PC-9 (cell line): ENCODE data around the gene POU2F3. TPM values are rescaled to one million over a fixed set of nuclear protein-coding genes. Genes with fewer than 3 reads are reported as not detected.

Experiments used
- BruUV-seq: library from RNA; stranded (reverse); fragments of 400-500 nt; replicated peaks from 2 replicates; lab custom pipeline; 2021; lab: Mats Ljungman, UMichigan
- CTCF ChIA-PET: fragments of 300-600 bp; sonication (Branson Sonifier 250); formaldehyde crosslinking; loops from one replicate; lab custom pipeline; 2022; ENCODE audit warnings: antibody characterized with exemption; lab: Charles Lee
- POLR2A ChIA-PET: fragments of 300-600 bp; sonication (Branson Sonifier 250); formaldehyde crosslinking; loops from one replicate; lab custom pipeline; 2022; ENCODE audit warnings: antibody characterized with exemption; ENCODE audit not compliant: unreplicated experiment; lab: Charles Lee
- DNase-seq, 2 experiments: peaks; one replicate each; pipeline versions ENCODE4 v3.0.0 to v3.0.0-alpha.2; 2015 to 2022; ENCODE audit warnings: mixed read lengths in 1 of 2
- H2AFZ ChIP-seq: fragments of 200-600 bp; sonication (generic); 2 replicates; pipeline ENCODE4 v1.8.1; 2017; ENCODE audit warnings: antibody characterized with exemption
- H3F3A ChIP-seq: fragments of 200-600 bp; sonication (generic); 2 replicates; pipeline ENCODE4 v1.8.1; 2017; ENCODE audit warnings: antibody characterized with exemption, mild to moderate bottlenecking, low read depth; ENCODE audit not compliant: insufficient read depth
- H3K27ac ChIP-seq: fragments of 200-600 bp; sonication (generic); 2 replicates; pipeline ENCODE4 v1.6.1; 2016; ENCODE audit warnings: mixed run types
- H3K27me3 ChIP-seq: fragments of 200-600 bp; sonication (generic); 2 replicates; pipeline ENCODE4 v1.6.1; 2016; ENCODE audit warnings: low read depth, mixed run types; ENCODE audit not compliant: insufficient read depth
- H3K36me3 ChIP-seq: fragments of 200-600 bp; sonication (generic); 2 replicates; pipeline ENCODE4 v1.6.1; 2016; ENCODE audit warnings: low read depth, mixed run types
- H3K4me1 ChIP-seq: fragments of 200-600 bp; sonication (generic); replicated peaks from 2 replicates; pipeline ENCODE4 v1.6.1; 2016; ENCODE audit warnings: mixed run types; ENCODE audit not compliant: insufficient read depth
- H3K4me2 ChIP-seq: fragments of 200-600 bp; sonication (generic); 2 replicates; pipeline ENCODE4 v1.6.1; 2017; ENCODE audit warnings: mixed run types
- H3K4me3 ChIP-seq: fragments of 200-600 bp; sonication (generic); 2 replicates; pipeline ENCODE4 v1.6.1; 2016; ENCODE audit warnings: mixed run types
- H3K79me2 ChIP-seq: fragments of 200-600 bp; sonication (generic); 2 replicates; pipeline ENCODE4 v1.6.1; 2017; ENCODE audit warnings: low read depth, mixed run types
- H3K9me2 ChIP-seq: fragments of 200-600 bp; sonication (generic); 2 replicates; pipeline ENCODE4 v1.8.1; 2017; ENCODE audit warnings: mild to moderate bottlenecking; ENCODE audit not compliant: insufficient read depth
- H3K9me3 ChIP-seq: fragments of 200-600 bp; sonication (generic); 2 replicates; pipeline ENCODE4 v1.8.1; 2016; ENCODE audit warnings: low read depth; ENCODE audit not compliant: insufficient read depth
- H4K20me1 ChIP-seq: fragments of 200-600 bp; sonication (generic); 2 replicates; pipeline ENCODE4 v1.8.1; 2017; ENCODE audit not compliant: insufficient read depth
- EZH2 ChIP-seq: fragments of 200-600 bp; sonication (generic); IDR thresholded peaks from 2 replicates; pipeline ENCODE4 v1.8.0; 2017; ENCODE audit warnings: antibody characterized with exemption, low read depth
- intact Hi-C: fragments of 100-400 bp; cut with micrococcal nuclease; formaldehyde crosslinking; loops from one replicate; pipeline ENCODE4 v1.10.0; 2022; ENCODE audit not compliant: unreplicated experiment
- total RNA-seq: library from RNA; stranded (reverse); gene quantifications from 2 replicates; pipeline ENCODE4 v1.2.3, GENCODE V29; 2021
- TF ChIP-seq, protein P1 (sequence below): fragments of 200-600 bp; sonication (generic); conservative IDR thresholded peaks from 2 replicates; pipeline ENCODE4 v1.6.1; 2017; ENCODE audit warnings: mixed run types, antibody characterized with exemption, mild to moderate bottlenecking, moderate library complexity

Gene POU2F3
- total RNA-seq, 1 experiment from 2014 or later, result 2.9 TPM

DNA sequence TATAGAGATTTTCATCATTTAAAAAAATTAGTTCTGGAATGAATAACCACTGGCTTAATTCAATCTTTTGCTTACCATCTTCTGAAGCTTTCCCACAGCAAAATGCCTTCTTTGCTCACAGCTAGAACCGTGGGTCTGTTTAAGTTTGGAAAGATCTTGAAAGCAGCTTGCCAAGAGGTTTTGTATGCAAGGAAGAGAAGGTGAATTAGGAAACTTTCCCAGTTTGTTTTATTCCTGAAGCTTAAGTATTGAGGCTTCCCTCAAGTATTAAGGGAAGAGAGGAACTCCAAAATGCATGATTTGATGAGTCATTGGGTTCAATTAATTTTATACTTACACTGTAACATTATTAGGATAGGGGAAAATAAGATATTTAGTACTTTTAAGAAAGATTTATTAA, 94.4 kb downstream of the POU2F3 start:
- ChIA-PET CTCF (no interaction called here), POLR2A (no interaction called here)
- Histone ChIP-seq H3K4me3 (no peak overlapping the region), H3K27me3 (no peaks in the 10 kb centered on the region), H3K9me2 (no peaks in the 10 kb centered on the region), H3K4me1 (peaks cover 68% of the 10 kb centered on the region), H3K4me2 (no peak overlapping the region), H3F3A (peaks cover 48% of the 10 kb centered on the region), H3K9me3 (no peaks in the 10 kb centered on the region), H2AFZ (no peak overlapping the region), H3K27ac (no peak overlapping the region), H3K36me3 (no peaks in the 10 kb centered on the region), H3K79me2 (peaks cover 28% of the 10 kb centered on the region), H4K20me1 (peaks cover 8% of the 10 kb centered on the region; the same call in 1 of the 2 replicates)
- DNase-seq, result no peak
- intact Hi-C loops, result loop anchor here (10.0 kb wide), 1 partner anchor 170 kb away; no protein-coding TSS in a partner anchor
- no TSS peak for BruUV-seq
- TF ChIP-seq, protein P1, sequence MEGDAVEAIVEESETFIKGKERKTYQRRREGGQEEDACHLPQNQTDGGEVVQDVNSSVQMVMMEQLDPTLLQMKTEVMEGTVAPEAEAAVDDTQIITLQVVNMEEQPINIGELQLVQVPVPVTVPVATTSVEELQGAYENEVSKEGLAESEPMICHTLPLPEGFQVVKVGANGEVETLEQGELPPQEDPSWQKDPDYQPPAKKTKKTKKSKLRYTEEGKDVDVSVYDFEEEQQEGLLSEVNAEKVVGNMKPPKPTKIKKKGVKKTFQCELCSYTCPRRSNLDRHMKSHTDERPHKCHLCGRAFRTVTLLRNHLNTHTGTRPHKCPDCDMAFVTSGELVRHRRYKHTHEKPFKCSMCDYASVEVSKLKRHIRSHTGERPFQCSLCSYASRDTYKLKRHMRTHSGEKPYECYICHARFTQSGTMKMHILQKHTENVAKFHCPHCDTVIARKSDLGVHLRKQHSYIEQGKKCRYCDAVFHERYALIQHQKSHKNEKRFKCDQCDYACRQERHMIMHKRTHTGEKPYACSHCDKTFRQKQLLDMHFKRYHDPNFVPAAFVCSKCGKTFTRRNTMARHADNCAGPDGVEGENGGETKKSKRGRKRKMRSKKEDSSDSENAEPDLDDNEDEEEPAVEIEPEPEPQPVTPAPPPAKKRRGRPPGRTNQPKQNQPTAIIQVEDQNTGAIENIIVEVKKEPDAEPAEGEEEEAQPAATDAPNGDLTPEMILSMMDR, result no peak
- no peak for TF ChIP-seq EZH2

GRCh38 chr11:120334894-120335462, 95.0 kb downstream of the POU2F3 start:
- peak overlapping the region; percentile 50 for H3K27ac ChIP-seq
- BruUV-seq, result TSS peak; percentile 66
- intact Hi-C loops, result loop anchor here (1.0 to 10.0 kb wide), 2 partner anchors 33 to 170 kb away; no protein-coding TSS in a partner anchor

DNA sequence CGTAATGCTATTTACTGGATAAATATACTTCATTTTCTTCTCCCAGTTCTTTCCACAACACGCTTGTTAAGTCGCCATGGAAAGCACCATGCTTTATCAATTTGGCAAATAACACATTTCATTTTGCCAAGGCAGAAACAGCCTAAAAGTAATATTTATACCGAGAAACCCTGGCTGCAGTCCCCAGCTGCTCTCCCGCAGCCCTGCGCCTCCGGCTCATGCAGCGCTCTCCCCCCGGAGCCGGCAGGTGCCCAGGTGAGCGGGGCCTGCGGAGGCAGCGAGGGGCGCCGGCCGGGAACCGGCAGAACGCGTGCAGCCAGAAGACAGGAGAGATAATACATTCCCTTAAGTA, 95.6 kb downstream of the POU2F3 start:
- CTCF ChIA-PET, result interaction anchor here (0.6 to 1.1 kb wide), 2 partner anchors 10 to 350 kb away, joined by 4 to 10 read pairs; partner anchors contain the start of gene TLCD5
- DNase-seq, result no peak
- peak overlapping the region; percentile 50 for H3K27ac ChIP-seq

More at GRCh38 chr11:120334894-120335462, 95.0 kb downstream of the POU2F3 start:
- Histone ChIP-seq H3K9me3 (no peaks in the 10 kb centered on the region), H3K9me2 (no peaks in the 10 kb centered on the region), H3K79me2 (peaks cover 34% of the 10 kb centered on the region), H3K4me3 (peak overlapping the region; percentile 90), H4K20me1 (peaks cover 8% of the 10 kb centered on the region; the same call in 1 of the 2 replicates), H3K4me1 (peaks cover 74% of the 10 kb centered on the region), H3F3A (peaks cover 52% of the 10 kb centered on the region), H3K27me3 (no peaks in the 10 kb centered on the region), H3K4me2 (peak overlapping the region; percentile 98), H3K36me3 (no peaks in the 10 kb centered on the region), H2AFZ (peak overlapping the region; percentile 93)
- peak; percentile 52 to 81 for DNase-seq
- TF ChIP-seq, protein P1, result peak; percentile 85
- TF ChIP-seq EZH2, result no peak
- ChIA-PET POLR2A (interaction anchor here (0.6 kb wide), 2 partner anchors 165 to 1808 kb away, joined by 3 to 4 read pairs; no protein-coding TSS in a partner anchor), CTCF (interaction anchor here (0.6 to 1.1 kb wide), 3 partner anchors 10 to 350 kb away, joined by 3 to 10 read pairs (median 4); partner anchors contain the start of gene TLCD5)

More for the DNA sequence above, 95.6 kb downstream of the POU2F3 start:
- Histone ChIP-seq H3K4me2 (peak overlapping the region; percentile 98), H2AFZ (peak overlapping the region; percentile 93), H3K4me1 (peaks cover 76% of the 10 kb centered on the region), H3K36me3 (no peaks in the 10 kb centered on the region), H3K9me3 (no peaks in the 10 kb centered on the region), H4K20me1 (peaks cover 8% of the 10 kb centered on the region; the same call in 1 of the 2 replicates), H3K9me2 (no peaks in the 10 kb centered on the region), H3K27me3 (no peaks in the 10 kb centered on the region), H3K4me3 (peak overlapping the region; percentile 90), H3F3A (peaks cover 52% of the 10 kb centered on the region), H3K79me2 (peaks cover 40% of the 10 kb centered on the region)
- no TSS peak for BruUV-seq
- intact Hi-C loops, result loop anchor here (1.0 to 10.0 kb wide), 2 partner anchors 33 to 169 kb away; no protein-coding TSS in a partner anchor
- no peak for TF ChIP-seq EZH2
- TF ChIP-seq, protein P1, result no peak
- POLR2A ChIA-PET, result interaction anchor here (0.6 kb wide), 4 partner anchors 45 to 1029 kb away, joined by 3 to 6 read pairs (median 4); no protein-coding TSS in a partner anchor
